ENCODE measurements around the gene RAPGEF1.

GRCh38 chr9:131624636-131625507, 115.0 kb downstream of the RAPGEF1 start:
- no peak for TF ChIP-seq CTCF (CRISPR knock-in tag; IDR thresholded peaks at IDR 0.05)
- TF ChIP-seq AFF4 (CRISPR knock-in tag; IDR thresholded peaks at IDR 0.05): no peak
